ENCODE data around the gene SUGCT. TPM values are rescaled to one million over a fixed set of nuclear protein-coding genes. Genes with fewer than 3 reads are reported as not detected.

The SUGCT gene
- total and polyA plus RNA-seq, 2 experiments from 2014 or later, result 21.4 to 57.8 TPM

- TF ChIP-seq, protein P1, sequence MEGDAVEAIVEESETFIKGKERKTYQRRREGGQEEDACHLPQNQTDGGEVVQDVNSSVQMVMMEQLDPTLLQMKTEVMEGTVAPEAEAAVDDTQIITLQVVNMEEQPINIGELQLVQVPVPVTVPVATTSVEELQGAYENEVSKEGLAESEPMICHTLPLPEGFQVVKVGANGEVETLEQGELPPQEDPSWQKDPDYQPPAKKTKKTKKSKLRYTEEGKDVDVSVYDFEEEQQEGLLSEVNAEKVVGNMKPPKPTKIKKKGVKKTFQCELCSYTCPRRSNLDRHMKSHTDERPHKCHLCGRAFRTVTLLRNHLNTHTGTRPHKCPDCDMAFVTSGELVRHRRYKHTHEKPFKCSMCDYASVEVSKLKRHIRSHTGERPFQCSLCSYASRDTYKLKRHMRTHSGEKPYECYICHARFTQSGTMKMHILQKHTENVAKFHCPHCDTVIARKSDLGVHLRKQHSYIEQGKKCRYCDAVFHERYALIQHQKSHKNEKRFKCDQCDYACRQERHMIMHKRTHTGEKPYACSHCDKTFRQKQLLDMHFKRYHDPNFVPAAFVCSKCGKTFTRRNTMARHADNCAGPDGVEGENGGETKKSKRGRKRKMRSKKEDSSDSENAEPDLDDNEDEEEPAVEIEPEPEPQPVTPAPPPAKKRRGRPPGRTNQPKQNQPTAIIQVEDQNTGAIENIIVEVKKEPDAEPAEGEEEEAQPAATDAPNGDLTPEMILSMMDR (IDR thresholded peaks at IDR 0.05; ENCODE audit: low read depth, low read length), result no peak
- Histone ChIP-seq H3K27ac (no peak overlapping the region), H3K4me3 (no peak overlapping the region), H3K27me3 (no peaks in the 10 kb centered on the region), H3K4me1 (ENCODE audit: low read depth) (peaks cover 4% of the 10 kb centered on the region), H3K9me3 (ENCODE audit: low read depth) (no peaks in the 10 kb centered on the region), H3K36me3 (no peaks in the 10 kb centered on the region)
- DNase-seq (ENCODE audit: low read depth in 1 of 2, low spot score in 1 of 2), result no peak
These were observed 539.5 kb downstream of the SUGCT start for GRCh38 chr7:40674316-40674715.

DNA sequence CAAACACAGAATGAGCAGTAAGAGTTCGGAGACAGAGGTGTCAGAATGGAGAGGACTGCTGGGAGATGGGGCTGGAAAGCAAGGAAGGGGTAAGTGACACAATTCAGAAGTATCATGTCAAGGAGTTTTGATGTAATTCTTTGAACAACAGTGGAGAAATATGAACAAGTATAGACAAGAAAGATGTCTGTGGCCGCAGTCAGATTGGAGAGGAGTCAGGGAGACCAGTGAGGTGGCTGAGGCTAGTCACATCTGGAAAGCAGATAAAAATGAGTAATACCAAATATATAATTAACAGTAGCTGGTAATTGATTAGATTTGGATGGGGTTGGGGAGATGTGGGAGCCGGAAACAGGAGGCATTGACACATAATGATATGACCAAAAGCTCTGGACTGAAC lies 540.9 kb downstream of the SUGCT start:
- Histone ChIP-seq H3K27ac (no peak overlapping the region), H3K4me3 (no peak overlapping the region), H3K36me3 (no peaks in the 10 kb centered on the region), H3K27me3 (no peaks in the 10 kb centered on the region), H3K9me3 (ENCODE audit: low read depth) (no peaks in the 10 kb centered on the region), H3K4me1 (ENCODE audit: low read depth) (peaks cover 8% of the 10 kb centered on the region)
- TF ChIP-seq, protein P1 (IDR thresholded peaks at IDR 0.05; ENCODE audit: low read depth, low read length), result no peak
- no peak for DNase-seq (ENCODE audit: low read depth in 1 of 2, low spot score in 1 of 2)

DNA sequence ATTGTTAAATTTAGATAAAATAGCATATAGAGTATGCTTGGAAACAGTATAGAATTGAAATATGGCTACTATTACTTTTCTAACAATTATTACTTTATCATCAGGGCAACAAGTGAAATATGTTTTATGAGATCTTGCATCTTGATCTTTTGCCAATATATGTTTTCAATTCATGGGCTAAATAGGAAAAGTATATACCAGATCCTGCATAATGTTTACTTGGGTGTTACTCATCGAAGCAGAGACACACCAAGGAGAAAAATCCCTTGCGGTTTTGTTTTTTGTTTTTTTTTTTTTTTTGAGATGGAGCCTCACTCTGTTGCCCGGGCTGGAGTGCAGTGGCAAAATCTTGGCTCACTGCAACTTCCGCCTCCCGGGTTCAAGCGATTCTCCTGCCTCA lies 541.4 kb downstream of the SUGCT start:
- Histone ChIP-seq H3K4me3 (no peak overlapping the region), H3K9me3 (ENCODE audit: low read depth) (no peaks in the 10 kb centered on the region), H3K36me3 (no peaks in the 10 kb centered on the region), H3K27ac (no peak overlapping the region), H3K4me1 (ENCODE audit: low read depth) (peaks cover 8% of the 10 kb centered on the region), H3K27me3 (no peaks in the 10 kb centered on the region)
- TF ChIP-seq, protein P1 (IDR thresholded peaks at IDR 0.05; ENCODE audit: low read depth, low read length), result no peak
- DNase-seq (ENCODE audit: low read depth in 1 of 2, low spot score in 1 of 2), result no peak

DNA sequence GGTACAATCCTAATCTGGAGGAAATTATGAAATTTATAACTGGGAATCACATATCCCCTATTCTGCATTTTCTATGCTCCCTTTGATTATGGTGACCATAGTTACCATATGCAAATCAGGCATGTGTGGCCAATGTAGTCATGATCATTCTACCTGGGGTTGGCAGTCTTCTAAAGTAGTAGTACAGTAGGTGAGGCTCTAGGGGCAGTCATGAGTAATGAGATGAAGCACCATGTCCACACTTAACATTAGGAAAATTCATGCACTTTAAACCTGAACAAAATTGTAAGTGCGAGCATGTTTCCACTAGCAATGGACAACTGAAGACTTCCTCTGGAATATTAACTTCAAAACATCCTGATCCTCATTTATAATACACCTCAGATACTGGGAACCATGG lies 545.9 kb downstream of the SUGCT start:
- TF ChIP-seq, protein P1 (IDR thresholded peaks at IDR 0.05; ENCODE audit: low read depth, low read length), result peak; percentile 52
- H3K36me3 ChIP-seq, result no peaks in the 10 kb centered on the region
- H3K4me1 ChIP-seq (ENCODE audit: low read depth), result peaks cover 23% of the 10 kb centered on the region
- peak in 1 of 2 donors; percentile 40 for DNase-seq (ENCODE audit: low read depth in 1 of 2, low spot score in 1 of 2)
- H3K27me3 ChIP-seq, result no peaks in the 10 kb centered on the region
- no peak overlapping the region for H3K4me3 ChIP-seq
- no peak overlapping the region for H3K27ac ChIP-seq
- no peaks in the 10 kb centered on the region for H3K9me3 ChIP-seq (ENCODE audit: low read depth)

GRCh38 chr7:40682696-40683095 lies 547.9 kb downstream of the SUGCT start:
- H3K36me3 ChIP-seq, result no peaks in the 10 kb centered on the region
- TF ChIP-seq, protein P1 (IDR thresholded peaks at IDR 0.05; ENCODE audit: low read depth, low read length), result no peak
- peak in 1 of 2 donors; percentile 24 for DNase-seq (ENCODE audit: low read depth in 1 of 2, low spot score in 1 of 2)

More at GRCh38 chr7:40682696-40683095, 547.9 kb downstream of the SUGCT start:
- no peak overlapping the region for H3K27ac ChIP-seq
- no peaks in the 10 kb centered on the region for H3K27me3 ChIP-seq
- H3K4me1 ChIP-seq (ENCODE audit: low read depth), result peaks cover 36% of the 10 kb centered on the region
- no peaks in the 10 kb centered on the region for H3K9me3 ChIP-seq (ENCODE audit: low read depth)
- H3K4me3 ChIP-seq, result no peak overlapping the region

Measured in cardiac muscle cell (in vitro differentiated cells and primary cell).